BLaER1 treated with 17β-estradiol and CSF1 and Interleukin-3, amounts not matched to agents 10 nM and 100 nM (cell line): Measurements from ENCODE around the gene BSG.

ENCODE experiments used
- H3K27ac ChIP-seq, 11 experiments: shearing (Covaris generic); formaldehyde crosslinking; 2 replicates each; pipeline ENCODE4 v1.8.1; 2022
- H3K27me3 ChIP-seq, 11 experiments: shearing (Covaris generic); formaldehyde crosslinking; 2 replicates each; pipeline ENCODE4 v1.8.1; 2022
- H3K36me3 ChIP-seq, 11 experiments: shearing (Covaris generic); formaldehyde crosslinking; 2 replicates each; pipeline ENCODE4 v1.8.1; 2022
- H3K4me1 ChIP-seq, 10 experiments: shearing (Covaris generic); formaldehyde crosslinking; 2 replicates each; pipeline ENCODE4 v1.8.1; 2022
- H3K4me2 ChIP-seq, 11 experiments: shearing (Covaris generic); formaldehyde crosslinking; 2 replicates each; pipeline ENCODE4 v1.8.1; 2022
- H3K4me3 ChIP-seq, 10 experiments: shearing (Covaris generic); formaldehyde crosslinking; 2 replicates each; pipeline ENCODE4 v1.8.1; 2022
- H3K9ac ChIP-seq, 11 experiments: shearing (Covaris generic); formaldehyde crosslinking; 2 replicates each; pipeline ENCODE4 v1.8.1; 2022
- H3K9me3 ChIP-seq, 11 experiments: shearing (Covaris generic); formaldehyde crosslinking; replicated peaks in 1 of 11; 2 replicates each; pipeline ENCODE4 v1.8.1; 2022
- H4K20me1 ChIP-seq, 11 experiments: shearing (Covaris generic); formaldehyde crosslinking; 2 replicates each; pipeline ENCODE4 v1.8.1; 2022
- Cebpa-rat ChIP-seq, 11 experiments: shearing (Covaris generic); IDR thresholded peaks; 2 replicates each; pipeline ENCODE4 v1.8.1; 2022

The BSG gene

DNA sequence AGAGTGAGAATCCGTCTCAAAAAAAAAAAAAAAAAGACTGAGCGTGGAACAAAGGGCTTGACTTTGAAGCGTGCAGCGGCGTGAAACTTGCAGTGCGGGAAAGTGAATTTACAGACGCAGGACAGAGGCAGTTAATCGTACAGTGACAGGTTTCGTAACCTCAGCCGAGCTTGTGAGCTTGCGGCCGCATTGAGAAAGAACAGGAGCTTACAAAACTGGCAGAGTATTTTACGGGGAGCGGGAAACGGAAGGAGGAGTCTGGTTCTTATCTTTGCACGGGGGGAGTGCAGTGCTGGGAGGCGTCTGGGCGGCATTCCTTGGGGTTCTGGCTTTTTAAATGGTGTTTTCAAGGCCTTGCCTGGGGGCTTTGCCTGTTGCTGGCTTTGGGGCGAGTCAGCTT is 6.0 kb upstream of the BSG start:
- H3K36me3 ChIP-seq, result peaks cover 0 to 17% (median 9%) of the 10 kb centered on the region in 11 experiments; a peak in 8 of 22 replicates
- no peak overlapping the region for H3K9ac ChIP-seq
- no peaks in the 10 kb centered on the region for H4K20me1 ChIP-seq
- no peak overlapping the region for H3K27ac ChIP-seq
- no peak overlapping the region for H3K4me2 ChIP-seq
- H3K9me3 ChIP-seq, result peaks cover 5 to 34% (median 20%) of the 10 kb centered on the region in 11 experiments; a peak in 21 of 22 replicates
- H3K4me1 ChIP-seq, result peaks cover 0 to 10% (median 6%) of the 10 kb centered on the region in 10 experiments; a peak in 13 of 20 replicates
- TF ChIP-seq Cebpa-rat (IDR thresholded peaks at IDR 0.05), result no peak
- H3K4me3 ChIP-seq, result no peak overlapping the region
- H3K27me3 ChIP-seq, result no peaks in the 10 kb centered on the region

DNA sequence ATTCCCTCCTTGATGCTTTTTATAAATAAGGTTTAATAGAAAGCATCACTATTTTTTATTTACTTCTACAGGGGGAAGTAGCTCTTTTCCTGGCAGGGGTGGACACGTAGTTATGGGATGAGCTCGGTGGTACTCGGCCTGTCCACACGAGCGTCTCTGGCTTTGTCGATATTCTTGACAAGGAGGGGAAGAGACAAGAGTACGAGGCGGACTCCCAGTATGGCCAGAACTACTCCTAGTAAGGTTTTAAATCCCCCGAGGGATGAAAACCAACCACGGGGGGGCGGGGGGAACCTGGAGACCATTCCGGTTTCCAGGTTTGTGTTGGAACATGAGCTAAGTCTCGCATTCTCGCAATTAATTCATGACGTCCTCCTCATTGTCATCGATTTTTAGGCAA is 5.6 kb upstream of the BSG start:
- peaks cover 5 to 30% (median 17%) of the 10 kb centered on the region in 11 experiments; a peak in 21 of 22 replicates for H3K9me3 ChIP-seq
- H3K27ac ChIP-seq, result no peak overlapping the region
- H3K4me1 ChIP-seq, result peaks cover 0 to 14% (median 9%) of the 10 kb centered on the region in 10 experiments; a peak in 13 of 20 replicates
- H3K4me3 ChIP-seq, result no peak overlapping the region
- no peaks in the 10 kb centered on the region for H4K20me1 ChIP-seq
- H3K36me3 ChIP-seq, result peaks cover 0 to 17% (median 9%) of the 10 kb centered on the region in 11 experiments; a peak in 8 of 22 replicates
- H3K9ac ChIP-seq, result no peak overlapping the region
- H3K27me3 ChIP-seq, result no peaks in the 10 kb centered on the region
- H3K4me2 ChIP-seq, result no peak overlapping the region
- no peak for TF ChIP-seq Cebpa-rat (IDR thresholded peaks at IDR 0.05)

DNA sequence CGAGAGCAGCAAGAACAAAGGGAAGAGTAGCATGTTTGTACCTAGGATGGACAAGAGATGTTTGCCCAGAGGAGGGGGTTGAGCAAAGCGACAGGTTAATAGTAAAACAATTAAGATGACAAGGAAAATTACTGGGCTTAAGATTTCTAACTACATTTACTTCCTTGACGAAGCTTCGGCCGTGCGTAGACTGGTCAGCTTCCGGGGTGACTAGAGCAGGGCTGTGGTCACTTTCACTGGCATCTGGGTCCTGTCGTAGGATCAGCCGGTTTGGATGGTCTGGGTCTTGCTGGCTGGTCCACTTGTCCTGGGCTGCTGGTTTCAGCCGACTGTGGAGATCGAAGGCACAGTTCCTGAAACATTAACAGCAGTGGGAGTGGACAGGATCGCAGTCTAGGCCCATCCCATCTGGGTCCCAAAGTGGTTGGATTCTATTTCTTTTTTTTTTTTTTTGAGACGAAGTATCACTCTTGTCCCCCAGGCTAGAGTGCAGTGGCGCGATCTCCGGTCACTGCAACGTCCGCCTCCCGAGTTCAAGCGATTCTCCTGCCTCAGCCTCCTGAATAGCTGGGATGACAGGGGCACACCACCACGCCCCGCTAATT is 5.0 kb upstream of the BSG start:
- no peak overlapping the region for H3K4me2 ChIP-seq
- TF ChIP-seq Cebpa-rat (IDR thresholded peaks at IDR 0.05), result no peak

DNA sequence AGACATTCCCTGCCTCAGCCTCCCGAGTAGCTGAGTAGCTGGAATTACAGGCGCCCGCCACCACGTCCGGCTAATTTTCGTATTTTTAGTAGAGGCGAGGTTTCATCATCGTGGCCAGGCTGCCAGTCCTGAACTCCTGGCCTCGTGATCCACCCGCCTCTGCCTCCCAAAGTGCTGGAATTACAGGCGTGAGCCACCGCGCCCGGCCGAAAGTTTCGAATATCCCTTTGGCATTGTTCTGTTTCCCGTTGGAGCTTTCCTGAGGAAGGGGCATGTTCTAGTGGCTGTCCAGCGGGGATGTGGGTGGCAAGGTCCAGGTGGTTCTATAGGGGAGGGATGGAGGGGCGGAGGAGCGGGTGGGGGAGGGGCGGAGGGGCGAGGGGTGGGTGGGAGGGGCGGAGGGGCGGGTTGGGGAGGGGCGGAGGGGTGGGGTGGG is 2.1 kb upstream of the BSG start:
- H3K27ac ChIP-seq, result no peak overlapping the region

More for the DNA sequence above, 5.0 kb upstream of the BSG start:
- Histone ChIP-seq H3K4me3 (no peak overlapping the region), H3K36me3 (peaks cover 0 to 12% (median 5%) of the 10 kb centered on the region in 11 experiments; a peak in 8 of 22 replicates), H3K4me1 (peaks cover 0 to 15% (median 9%) of the 10 kb centered on the region in 10 experiments; a peak in 13 of 20 replicates), H3K27ac (no peak overlapping the region), H3K27me3 (no peaks in the 10 kb centered on the region), H4K20me1 (no peaks in the 10 kb centered on the region), H3K9ac (no peak overlapping the region), H3K9me3 (peaks cover 5 to 24% (median 12%) of the 10 kb centered on the region in 11 experiments; a peak in 20 of 22 replicates)

DNA sequence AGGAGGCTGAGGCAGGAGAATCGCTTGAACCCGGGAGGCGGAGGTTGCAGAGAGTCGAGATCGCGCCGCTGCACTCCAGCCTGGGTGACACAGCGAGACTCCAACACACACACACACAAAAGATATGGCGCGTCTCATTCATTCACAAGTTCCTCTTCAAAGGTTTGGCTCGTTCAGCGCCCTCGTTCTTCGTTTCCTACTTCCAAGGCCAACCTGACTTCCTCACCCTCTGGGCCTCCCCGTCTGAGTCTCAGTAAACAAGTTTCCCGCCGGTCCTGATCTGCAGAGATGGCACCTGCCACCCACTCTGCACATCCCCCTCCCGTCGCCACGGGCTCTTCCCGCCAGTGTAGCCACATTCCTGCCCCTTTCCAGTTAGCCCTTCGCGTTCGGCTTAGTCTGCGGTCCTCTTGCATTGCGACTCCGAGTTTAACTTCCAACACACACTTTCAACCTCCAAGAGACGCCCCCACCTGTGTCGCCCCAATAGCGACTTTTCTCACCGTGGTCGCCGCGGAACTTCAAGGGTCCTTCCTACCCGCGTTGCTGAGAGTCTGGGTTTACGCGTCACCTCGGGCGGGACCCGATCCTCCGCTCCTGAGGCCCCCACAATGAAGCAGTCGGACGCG is 1.3 kb upstream of the BSG start:
- Histone ChIP-seq H3K36me3 (peaks cover 0 to 4% (median under 1%) of the 10 kb centered on the region in 11 experiments; a peak in 5 of 22 replicates), H3K4me3 (peak overlapping the region; percentile 96 to 100 (median 98)), H3K4me2 (peak overlapping the region; percentile 84 to 98 (median 93)), H4K20me1 (peaks cover 25 to 36% (median 35%) of the 10 kb centered on the region in 11 experiments), H3K9me3 (peaks cover 0 to 11% (median 0%) of the 10 kb centered on the region in 11 experiments; a peak in 5 of 22 replicates), H3K9ac (peak overlapping the region; percentile 74 to 99 (median 95)), H3K27ac (peak overlapping the region; percentile 66 to 95 (median 86)), H3K27me3 (no peaks in the 10 kb centered on the region), H3K4me1 (peaks cover 24 to 40% (median 35%) of the 10 kb centered on the region in 10 experiments)
- no peak for TF ChIP-seq Cebpa-rat (IDR thresholded peaks at IDR 0.05)

More for the DNA sequence above, 2.1 kb upstream of the BSG start:
- no peak overlapping the region for H3K4me3 ChIP-seq
- H4K20me1 ChIP-seq, result peaks cover 18 to 28% (median 27%) of the 10 kb centered on the region in 11 experiments
- H3K4me2 ChIP-seq, result no peak overlapping the region
- no peak for TF ChIP-seq Cebpa-rat (IDR thresholded peaks at IDR 0.05)
- H3K9me3 ChIP-seq, result peaks cover 0 to 11% (median 0%) of the 10 kb centered on the region in 11 experiments; a peak in 5 of 22 replicates
- no peaks in the 10 kb centered on the region for H3K27me3 ChIP-seq
- no peak overlapping the region for H3K9ac ChIP-seq
- H3K36me3 ChIP-seq, result no peaks in the 10 kb centered on the region
- peaks cover 18 to 34% (median 28%) of the 10 kb centered on the region in 10 experiments for H3K4me1 ChIP-seq

DNA sequence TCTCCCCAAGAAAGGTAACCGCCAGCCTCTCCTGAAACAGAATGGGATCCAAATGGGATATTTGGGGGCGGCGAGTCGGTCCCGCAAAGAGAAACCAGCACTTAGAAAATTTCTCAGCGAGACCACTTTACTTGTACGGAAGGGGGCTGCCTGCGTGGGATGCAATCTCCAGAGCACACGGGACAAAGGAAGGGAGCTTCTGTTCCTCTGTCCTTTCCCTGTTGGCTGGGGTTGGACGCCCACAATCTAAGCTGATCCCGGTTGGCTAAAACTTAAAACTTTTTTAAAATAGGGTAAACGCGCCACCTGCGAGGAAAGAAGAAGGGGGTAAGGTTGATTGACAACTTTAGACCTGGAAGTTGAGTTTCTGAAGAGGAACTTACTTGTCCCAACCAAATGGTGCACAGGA is 826 bp upstream of the BSG start:
- Histone ChIP-seq H3K27me3 (no peaks in the 10 kb centered on the region), H3K9ac (peak overlapping the region; percentile 74 to 99 (median 95)), H3K4me3 (peak overlapping the region; percentile 96 to 100 (median 98)), H3K4me1 (peaks cover 30 to 45% (median 40%) of the 10 kb centered on the region in 10 experiments), H3K36me3 (peaks cover 0 to 9% (median 4%) of the 10 kb centered on the region in 11 experiments; a peak in 11 of 22 replicates), H3K4me2 (peak overlapping the region; percentile 84 to 98 (median 93)), H4K20me1 (peaks cover 30 to 41% (median 40%) of the 10 kb centered on the region in 11 experiments), H3K9me3 (peaks cover 0 to 11% (median 0%) of the 10 kb centered on the region in 11 experiments; a peak in 5 of 22 replicates), H3K27ac (peak overlapping the region; percentile 66 to 95 (median 86))
- TF ChIP-seq Cebpa-rat (IDR thresholded peaks at IDR 0.05), result no peak

DNA sequence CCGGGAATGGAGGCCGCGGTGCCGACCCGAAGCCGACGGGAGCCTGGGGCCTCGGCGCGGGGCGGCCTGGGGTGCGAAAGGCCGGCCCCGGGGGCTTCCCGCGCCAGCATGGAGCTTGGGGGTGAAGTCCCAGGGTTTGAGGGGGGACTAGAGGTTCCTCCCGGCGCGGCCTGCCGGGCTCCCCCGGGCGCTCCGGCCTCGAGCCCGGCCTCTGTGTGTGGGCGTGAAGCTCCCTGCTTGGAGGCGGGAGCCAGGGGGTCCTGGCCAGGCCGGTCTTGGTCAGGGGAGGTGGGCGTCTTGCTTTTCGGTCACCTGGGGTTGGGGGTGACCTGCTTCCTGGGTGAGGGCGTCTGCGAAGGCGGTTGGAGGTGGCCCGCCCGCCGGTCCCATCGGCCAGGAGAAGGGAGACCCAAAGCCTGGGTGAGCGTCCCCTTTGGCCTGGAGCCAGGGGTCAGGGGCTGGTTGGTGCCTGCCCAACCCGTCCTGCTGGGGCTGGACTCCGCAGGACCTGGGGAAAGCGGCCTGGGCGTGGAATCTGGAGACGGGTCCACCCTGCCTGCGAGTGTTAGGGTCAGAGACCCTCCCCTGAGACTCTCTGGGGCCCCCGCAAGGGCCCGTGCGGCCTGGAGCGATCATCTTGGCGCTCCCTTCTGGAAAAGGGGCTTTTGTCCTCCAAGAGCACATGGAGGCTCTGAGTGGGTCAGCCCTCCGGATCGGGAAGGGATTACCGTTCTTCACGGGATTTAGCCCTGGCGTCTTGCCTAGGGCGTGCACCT is 535 bp downstream of the BSG start:
- Histone ChIP-seq H3K27ac (peak overlapping the region; percentile 86 to 95 (median 90)), H3K4me1 (peaks cover 43 to 57% (median 52%) of the 10 kb centered on the region in 10 experiments)

DNA sequence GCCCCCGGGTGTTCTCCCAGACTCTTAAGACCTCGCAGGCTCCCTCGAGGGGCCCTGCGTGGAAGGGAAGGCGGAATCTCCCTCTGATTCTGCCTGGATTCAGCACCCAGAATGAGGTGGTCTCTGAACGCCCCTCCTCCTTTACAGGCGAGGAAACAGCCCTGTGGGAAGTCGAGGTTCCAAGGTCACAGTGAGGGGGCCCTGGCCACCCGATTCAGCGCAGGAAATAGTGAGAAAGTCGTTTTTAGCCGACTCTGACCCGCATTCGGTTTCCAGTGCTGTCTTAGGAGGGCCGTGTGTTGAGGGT is 1.1 kb downstream of the BSG start:
- H3K4me3 ChIP-seq, result peak overlapping the region; percentile 96 to 100 (median 98)
- peaks cover 47 to 57% (median 54%) of the 10 kb centered on the region in 10 experiments for H3K4me1 ChIP-seq
- peaks cover 0 to 11% (median 0%) of the 10 kb centered on the region in 11 experiments; a peak in 5 of 22 replicates for H3K9me3 ChIP-seq
- H3K27me3 ChIP-seq, result no peaks in the 10 kb centered on the region
- peaks cover 49 to 60% (median 59%) of the 10 kb centered on the region in 11 experiments for H4K20me1 ChIP-seq
- peak overlapping the region; percentile 93 to 99 (median 98) for H3K9ac ChIP-seq
- H3K36me3 ChIP-seq, result peaks cover 11 to 28% (median 22%) of the 10 kb centered on the region in 11 experiments
- H3K27ac ChIP-seq, result peak overlapping the region; percentile 86 to 95 (median 90)
- TF ChIP-seq Cebpa-rat (IDR thresholded peaks at IDR 0.05), result no peak
- peak overlapping the region; percentile 95 to 100 (median 98) for H3K4me2 ChIP-seq

More for the DNA sequence above, 535 bp downstream of the BSG start:
- Histone ChIP-seq H3K9me3 (peaks cover 0 to 11% (median 0%) of the 10 kb centered on the region in 11 experiments; a peak in 5 of 22 replicates), H3K4me3 (peak overlapping the region; percentile 96 to 100 (median 98)), H3K36me3 (peaks cover 6 to 23% (median 16%) of the 10 kb centered on the region in 11 experiments), H4K20me1 (peaks cover 43 to 55% (median 54%) of the 10 kb centered on the region in 11 experiments), H3K4me2 (peak overlapping the region; percentile 95 to 100 (median 98)), H3K9ac (peak overlapping the region; percentile 93 to 99 (median 98)), H3K27me3 (no peaks in the 10 kb centered on the region)
- TF ChIP-seq Cebpa-rat (IDR thresholded peaks at IDR 0.05), result no peak
